NCI-H510A treated with DMSO at 0.1 percent for 48 hours (cell line): ENCODE measurements around the gene TAS2R46.
"Not testable (repeated sequence)": the region's sequence is repeated elsewhere in the genome, so short reads cannot be mapped to it uniquely, and the experiment has no call there.

ENCODE experiments used
- DNase-seq: peaks from one replicate; lab custom pipeline; 2025; lab: John Stamatoyannopoulos, UW

The TAS2R46 gene, protein sequence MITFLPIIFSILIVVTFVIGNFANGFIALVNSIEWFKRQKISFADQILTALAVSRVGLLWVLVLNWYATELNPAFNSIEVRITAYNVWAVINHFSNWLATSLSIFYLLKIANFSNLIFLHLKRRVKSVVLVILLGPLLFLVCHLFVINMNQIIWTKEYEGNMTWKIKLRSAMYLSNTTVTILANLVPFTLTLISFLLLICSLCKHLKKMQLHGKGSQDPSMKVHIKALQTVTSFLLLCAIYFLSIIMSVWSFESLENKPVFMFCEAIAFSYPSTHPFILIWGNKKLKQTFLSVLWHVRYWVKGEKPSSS

DNA sequence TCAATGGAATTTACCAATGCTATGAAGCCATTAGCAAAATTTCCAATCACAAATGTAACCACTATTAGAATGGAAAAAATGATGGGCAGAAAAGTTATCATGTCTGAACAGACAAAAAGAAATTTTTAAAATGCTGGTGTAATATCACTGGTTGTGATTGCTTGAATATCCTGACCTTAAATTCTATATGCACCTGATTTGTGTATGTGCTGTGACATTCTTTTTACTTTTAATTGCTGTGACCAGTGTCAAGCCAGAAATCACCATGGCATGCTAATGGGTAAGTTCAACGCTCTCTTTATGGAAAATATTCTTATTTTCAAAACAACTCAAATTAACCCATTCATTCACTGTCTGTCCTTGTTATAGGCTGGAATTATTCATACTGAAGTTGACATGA is at the start of gene TAS2R46:
Gene TAS2R46 (minus strand): TSS at position 101 of the 400 bp plus-strand sequence. CDS start 0 bp downstream, at position 101.
- DNase-seq: not testable (repeated sequence)

DNA sequence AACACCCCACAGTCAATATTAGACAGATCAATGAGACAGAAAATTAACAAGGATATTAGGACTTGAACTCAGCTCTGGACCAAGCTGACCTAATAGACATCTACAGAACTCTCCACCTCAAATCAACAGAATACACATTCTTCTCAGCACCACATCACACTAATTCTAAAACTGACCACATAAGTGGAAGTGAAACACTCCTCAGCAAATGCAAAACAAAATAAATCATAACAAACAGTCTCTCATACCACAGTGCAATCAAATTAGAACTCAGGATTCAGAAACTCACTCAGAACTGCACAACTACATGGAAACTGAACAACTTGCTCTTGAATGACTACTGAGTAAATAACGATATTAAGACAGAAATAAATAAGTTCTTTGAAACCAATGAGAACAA is 49.1 kb upstream of the TAS2R46 start:
- DNase-seq: not testable (repeated sequence)

DNA sequence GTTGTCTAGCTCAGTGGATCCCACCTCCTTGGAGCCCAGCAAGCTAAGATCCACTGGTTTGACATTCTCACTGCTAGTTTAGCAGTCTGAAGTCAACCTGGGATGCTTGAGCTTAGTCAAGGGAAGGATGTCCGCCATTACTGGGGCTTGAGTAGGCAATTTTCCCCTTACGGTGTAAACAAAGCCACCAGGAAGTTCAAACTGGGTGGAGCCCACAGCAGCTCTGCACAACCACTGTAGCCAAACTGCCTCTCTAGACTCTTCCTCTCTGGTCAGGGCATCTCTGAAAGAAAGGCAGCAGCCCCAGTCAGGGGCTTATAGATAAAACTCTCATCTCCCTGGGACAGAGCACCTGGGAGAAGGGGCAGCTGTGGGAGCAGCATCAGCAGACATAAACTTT is 46.8 kb upstream of the TAS2R46 start:
- DNase-seq: no peak

DNA sequence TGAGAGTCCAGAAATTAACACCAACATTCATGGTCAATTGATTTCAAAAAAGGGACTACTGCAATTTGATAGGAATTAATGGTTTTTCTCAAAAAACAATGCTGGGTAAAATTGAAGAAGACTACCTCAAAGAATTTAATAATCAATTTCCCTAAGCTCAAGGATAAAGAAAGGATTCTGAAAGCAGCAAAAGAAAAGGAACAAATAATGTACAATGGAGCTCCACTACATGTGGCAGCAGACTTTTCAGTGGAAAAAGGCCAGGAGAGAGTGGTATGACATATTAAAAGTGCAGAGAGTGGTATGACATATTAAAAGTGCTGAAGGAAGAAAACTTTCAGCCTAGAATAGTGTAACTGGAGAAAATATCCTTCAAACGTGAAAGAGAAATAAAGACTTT is 45.6 kb upstream of the TAS2R46 start:
- no peak for DNase-seq

DNA sequence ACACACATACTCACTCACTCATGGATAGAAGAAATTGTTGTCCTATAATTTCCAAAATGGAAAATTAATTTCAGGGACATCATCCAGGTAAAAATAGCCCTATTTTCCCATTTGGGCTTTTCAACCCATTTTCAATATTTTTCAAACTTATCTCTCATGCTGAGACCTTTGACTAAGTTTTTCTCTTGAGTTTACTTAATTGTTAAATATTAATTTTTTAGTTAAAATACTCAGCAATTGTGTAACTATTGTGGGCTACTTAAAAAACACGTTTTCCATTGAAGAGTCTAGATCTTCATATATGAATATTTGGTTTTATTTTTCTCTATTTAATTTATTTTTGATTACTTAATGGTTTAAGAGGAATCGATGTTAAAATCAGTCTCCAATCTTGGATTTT is 44.2 kb upstream of the TAS2R46 start:
- no peak for DNase-seq

DNA sequence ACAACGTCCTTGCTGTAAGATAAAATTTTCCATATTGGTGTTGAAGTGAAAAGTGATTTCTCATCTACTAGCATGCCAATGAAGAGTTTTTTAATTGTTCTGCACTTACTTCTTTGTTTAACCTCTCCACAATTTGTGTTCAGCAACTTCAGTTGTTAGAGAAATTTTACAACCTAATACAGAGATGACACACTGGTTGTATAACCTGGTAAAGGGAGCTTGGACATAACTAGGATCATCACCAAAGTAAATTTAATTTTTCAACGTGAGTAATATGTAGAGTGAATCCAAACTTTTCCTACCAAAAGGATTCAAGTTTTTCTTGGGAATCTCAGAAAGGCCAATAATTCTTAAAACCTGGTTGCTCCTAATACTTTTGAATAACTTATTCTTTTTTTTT is 43.5 kb upstream of the TAS2R46 start:
- DNase-seq: no peak

DNA sequence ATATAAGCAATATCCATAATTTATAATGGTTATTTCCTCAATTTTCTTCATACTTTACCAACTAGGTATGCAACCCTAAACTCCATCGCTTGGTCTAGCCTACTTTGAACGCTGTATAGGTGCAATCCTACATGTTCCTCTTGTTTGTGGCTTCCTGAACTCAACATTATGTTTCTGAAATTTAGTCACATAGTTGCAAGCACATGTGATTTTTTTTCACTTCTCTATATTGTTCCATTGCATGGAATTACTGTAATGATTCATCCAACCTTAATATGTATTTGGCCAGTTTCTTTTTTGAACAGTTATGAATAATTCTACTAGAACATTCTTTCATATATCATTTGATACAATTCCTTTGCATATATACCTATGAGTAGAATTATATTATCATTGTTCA is 32.8 kb upstream of the TAS2R46 start:
- DNase-seq: not testable (repeated sequence)

DNA sequence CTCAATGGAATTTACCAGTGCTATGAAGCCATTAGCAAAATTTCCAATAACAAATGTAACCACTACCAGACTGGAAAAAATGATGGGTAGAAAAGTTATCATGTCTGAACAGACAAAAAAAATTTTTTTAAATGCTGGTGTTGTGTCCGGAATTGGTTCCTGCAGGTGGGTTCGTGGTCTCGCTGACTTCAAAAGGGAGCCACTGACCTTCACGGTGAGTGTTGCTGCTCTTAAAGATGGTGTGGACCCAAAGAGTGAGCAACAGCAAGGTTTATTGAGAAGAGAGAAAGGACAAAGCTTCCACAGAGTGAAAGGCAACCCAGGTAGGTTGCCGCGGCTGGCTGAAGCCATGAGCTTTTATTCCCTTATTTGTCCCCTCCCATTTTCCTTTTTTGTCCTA is 30.0 kb upstream of the TAS2R46 start, which contains the start of gene TAS2R43:
Gene TAS2R43 (minus strand): TSS at position 186 of the 400 bp plus-strand sequence. CDS start 84 bp downstream, at position 102.
- no peak for DNase-seq

DNA sequence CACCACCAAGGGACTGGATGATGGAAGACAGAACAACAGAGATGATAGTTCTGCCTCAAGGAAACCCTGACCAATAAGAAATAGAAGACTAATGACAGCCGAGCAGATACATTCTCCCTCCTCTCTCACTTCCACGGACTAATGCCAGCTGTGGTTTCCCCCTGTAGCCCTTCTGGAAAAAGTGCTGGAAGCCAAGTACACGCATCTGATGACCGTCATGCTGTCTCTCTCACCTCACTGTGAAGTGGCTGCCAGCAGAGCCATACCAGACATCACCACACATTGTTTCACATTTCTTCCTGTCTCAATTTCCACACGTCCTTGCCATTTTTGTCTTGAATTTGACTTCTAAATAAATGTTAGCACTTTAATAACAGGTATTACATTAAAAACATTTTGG is 27.2 kb upstream of the TAS2R46 start:
- no peak for DNase-seq

DNA sequence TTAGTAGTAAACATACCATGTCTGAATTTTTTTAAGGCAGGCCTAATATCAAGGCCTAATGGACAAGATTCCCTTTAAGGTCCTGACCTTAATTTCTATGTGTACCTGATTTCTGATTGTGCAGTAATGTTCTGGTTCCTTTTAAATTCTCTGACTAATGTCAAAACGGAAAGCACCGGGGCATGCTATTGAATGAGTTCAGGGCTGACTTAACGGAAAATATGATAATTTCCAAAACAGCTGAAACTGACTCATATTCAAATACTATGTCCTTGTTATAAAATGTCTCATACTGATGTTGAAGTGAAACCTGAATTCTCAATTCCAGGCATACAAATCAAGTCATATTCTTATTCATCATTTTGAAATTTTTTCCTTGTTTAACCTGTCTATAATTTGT is 23.3 kb upstream of the TAS2R46 start:
- DNase-seq: no peak

DNA sequence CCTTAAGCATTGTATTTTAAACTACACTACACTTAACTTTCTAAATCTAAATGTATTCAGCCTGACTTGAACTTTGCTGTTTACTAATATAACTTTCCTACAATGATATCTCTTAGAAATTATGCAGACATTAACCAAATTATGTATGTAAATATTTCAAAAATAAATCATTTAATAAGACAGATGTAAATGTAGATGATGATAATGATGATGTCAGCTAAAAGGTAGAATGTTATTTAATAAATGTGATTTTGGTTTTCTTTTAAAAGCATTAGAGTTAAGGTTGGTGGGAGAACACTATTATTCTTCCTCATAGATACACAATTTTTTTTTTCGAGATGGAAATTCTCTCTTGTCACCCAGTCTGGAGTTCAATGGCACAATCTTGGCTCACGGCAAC is 19.9 kb upstream of the TAS2R46 start:
- no peak for DNase-seq

DNA sequence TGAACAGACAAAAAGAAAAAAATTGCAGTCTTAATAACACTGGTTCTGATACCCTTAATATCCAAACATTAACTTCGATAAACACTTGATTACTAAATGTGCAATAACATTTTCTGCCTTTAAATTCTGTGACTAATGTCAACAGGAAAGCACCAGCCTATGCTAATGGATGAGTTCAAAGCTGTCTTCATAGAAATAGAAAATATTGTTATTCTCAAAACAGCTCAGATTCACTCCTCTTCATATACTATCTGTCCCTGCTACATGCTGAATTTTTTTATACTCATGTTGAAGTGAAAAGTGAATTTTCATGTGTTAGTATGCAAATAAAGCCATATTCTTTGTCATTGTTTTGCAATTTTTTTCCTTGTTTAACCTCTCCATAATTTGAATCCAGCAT is 16.2 kb upstream of the TAS2R46 start:
- DNase-seq: no peak

DNA sequence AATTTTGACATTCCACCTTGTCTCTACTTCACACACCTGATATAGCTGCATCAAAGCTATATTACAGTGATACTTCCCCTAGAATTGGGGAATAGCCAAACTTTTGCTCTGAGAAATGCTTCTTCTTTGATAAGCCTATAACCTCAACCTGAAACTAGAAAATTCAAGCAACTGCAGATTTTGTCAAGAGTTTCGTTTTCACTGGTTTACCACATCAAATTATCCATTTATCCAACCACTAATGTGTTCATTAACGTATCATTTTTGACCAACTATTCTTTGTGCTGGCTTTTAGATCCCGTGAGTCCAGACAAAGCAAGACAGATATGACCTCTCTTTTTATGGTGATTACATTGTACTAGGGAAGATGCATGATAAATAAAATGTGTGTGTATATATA is 13.5 kb upstream of the TAS2R46 start:
- no peak for DNase-seq

DNA sequence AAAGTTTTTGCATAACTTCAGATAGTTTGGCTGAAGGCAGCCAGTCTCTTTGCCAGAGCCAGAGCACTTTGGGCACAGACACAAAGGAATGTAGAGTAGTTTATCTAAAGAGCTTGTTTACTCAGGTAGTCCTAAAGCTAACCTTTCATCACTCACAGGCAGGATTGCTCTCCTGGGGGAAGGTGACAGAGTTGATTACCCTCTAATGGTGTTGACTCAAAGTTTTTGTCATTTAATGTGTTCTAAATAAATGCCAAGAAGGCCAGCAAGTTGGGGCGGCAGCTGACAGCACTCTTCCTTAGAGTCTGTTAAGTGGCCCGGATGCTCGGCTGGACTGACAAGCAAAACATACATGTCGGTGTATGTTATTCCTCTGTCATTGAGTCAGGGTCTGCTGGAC is 9.3 kb upstream of the TAS2R46 start:
- no peak for DNase-seq

DNA sequence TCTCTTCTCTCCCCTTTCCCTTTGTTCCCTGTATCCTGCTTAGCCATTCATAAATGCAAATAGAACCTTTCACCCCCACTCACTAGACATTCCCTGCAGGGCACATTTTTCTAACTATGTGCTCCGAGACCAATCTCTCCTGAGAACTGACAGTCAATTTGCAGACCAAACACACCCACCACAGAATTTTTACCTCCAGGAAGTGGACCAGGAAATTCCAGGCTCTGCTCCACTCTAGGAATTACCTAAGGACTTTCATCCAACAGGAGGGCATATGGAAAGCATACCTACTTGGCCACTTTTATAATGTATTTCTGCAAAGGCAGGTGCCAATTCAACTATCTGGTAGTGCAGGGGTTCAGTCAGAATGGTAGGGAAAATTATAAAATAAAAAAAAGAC is 8.9 kb upstream of the TAS2R46 start:
- DNase-seq: no peak

DNA sequence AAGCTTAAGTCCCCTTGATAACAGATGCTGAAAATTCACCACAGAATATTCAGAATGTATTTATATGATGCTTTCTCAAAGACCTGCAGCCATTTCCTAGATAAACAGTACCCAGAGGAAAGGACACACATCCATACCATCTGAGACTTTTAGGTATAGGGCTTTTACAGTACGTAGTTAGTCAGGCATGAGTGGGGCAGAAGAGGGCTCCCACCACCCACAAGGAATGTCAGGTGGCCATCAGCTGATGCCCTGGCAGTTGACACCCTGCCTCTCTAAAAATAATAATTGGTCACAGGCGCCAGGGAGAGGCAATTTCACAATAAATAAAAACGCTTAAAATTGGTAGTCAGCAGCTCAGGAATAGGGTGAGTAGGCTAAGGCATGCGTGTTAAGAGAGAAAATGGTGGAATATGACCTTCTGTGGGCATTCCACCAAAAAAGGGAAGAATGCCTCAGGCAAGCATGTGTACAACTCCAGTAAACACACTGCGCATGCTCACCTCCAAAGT is 7.8 kb upstream of the TAS2R46 start:
- DNase-seq: no peak

DNA sequence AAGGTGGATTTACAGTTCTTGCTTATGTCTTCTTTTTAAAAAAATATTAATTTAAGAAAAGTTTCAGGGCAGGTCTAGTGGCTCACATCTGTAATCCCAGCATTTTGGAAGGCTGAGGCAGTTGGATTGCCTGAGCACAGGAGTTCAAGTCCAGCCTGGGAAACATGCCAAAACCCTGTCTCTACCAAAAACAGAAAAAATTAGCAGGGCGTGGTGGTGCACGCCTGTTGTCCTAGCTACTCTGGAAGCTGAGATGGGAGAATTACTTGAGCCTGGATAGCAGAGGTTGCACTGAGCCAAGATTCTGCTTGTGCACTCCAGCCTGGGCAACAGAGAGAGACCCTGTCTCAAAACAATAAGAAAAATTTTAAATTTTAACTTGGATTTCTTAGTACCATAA is 5.4 kb upstream of the TAS2R46 start:
- DNase-seq: no peak

DNA sequence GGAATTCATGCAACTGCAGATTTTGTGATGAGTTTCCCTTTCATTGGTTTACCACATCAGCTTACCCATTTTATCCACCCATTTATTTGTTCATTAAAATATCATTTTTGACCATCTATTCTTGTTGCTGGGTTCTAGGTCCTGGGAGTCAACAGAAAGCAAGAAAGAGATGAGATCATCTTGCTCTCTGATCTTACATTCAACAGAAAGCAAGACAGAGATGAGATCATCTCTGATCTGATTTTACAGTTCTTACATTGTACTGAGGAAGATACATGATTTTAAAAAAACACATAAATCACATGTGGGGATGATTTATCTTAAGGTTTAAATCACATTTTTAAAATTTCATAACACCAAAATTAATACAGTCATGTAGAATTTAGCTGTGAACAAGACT is 2.3 kb downstream of the TAS2R46 start:
- no peak for DNase-seq

DNA sequence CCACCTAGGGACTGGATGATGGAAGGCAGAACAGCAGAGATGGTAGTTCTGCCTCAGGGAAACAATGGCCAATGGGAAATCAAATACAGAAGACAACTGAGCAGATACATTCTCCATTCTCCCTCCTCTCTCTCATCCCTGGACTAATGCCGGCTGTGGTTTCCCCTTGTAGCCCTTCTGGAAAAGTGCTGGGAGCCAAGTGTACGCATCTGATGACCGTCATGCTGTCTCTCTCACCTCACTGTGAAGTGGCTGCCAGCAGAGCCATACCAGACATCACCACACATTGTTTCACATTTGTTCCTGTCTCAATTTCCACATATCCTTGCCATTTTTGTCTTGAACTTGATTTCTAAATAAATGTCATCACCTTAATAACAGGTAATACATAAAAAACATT is 3.1 kb downstream of the TAS2R46 start:
- DNase-seq: no peak

DNA sequence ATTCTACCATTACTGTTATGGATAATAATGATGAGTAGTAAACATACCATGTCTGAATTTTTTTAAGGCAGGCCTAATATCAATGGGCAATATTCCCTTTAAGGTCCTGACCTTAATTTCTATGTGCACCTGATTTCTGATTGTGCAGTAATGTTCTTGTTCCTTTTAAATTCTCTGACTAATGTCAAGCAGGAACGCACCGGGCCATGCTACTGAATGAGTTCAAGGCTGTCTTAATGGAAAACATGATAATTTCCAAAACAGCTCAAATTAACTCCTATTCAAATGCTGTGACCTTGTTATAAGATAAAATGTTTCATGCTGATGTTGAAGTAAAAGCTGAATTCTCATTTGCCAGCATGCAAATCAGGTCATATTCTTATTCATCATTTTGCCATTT is 6.8 kb downstream of the TAS2R46 start:
- no peak for DNase-seq

DNA sequence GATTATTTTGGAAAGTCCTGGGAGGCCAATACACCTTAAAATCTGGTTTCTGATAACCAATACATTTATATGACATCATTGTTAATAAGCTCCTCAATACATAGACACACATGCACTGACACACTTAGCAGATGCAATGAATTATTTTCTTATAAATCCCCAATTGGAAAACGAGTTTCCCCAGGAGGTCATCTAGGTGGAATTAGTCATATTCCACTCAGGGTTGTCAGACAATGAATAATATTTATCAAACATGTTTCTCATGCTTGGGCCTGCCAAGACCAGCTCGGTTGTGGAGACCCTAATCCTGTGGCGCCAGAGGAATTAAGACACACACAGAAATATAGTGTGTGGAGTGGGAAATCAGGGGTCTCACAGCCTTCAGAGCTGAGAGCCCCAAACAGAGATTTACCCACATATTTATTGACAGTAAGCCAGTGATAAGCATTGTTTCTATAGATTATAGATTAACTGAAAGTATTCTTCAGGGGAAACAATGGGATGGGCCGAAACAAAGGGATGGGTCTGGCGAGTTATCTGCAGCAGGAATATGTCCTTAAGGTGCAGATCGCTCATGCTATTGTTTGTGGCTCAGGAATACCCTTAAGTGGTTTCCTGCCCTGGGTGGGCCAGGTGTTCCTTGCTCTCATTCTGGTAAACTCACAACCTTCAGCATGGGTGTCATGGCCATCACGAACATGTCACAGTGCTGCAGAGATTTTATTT is 12.1 kb downstream of the TAS2R46 start:
- DNase-seq: not testable (repeated sequence)

DNA sequence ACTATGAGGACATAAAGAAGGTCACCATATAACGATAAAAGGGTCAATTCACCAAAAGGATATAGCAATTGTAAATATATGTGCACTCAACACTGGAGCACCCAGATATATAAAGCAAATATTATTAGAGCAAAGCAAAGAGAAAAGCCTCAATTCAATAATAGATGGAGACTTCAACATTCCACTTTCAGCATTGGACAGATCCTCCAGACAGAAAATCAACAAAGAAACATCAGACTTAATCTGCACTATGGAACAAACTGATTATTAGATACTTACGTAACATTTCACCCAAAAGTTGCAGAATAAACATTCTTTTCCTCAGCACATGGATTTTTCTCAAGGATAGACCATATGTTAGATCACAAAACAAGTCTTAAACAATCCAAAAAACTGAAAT is 20.7 kb downstream of the TAS2R46 start:
- not testable (repeated sequence) for DNase-seq

DNA sequence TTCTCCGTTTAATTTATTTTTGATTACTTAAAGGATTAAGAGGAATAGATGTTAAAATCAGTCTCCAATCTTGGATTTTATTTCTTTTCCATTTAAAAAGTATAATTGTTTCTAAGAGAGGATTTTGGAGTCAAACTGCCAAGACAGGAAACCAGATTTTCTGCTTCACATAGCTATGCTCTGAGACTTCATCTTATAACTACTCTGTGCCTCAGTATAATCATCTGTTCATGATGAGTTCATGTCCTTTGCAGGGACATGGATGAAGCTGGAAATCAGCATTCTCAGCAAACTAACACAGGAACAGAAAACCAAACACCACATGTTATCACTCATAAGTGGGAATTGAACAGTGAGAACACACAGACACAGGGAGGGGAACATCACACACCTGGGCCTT is 21.9 kb downstream of the TAS2R46 start:
- DNase-seq: no peak
